Neuronal stem cell (in vitro differentiated cells): Measurements from ENCODE around the gene VARS1.

Experiments
- DNase-seq: peaks from one replicate; pipeline ENCODE4 v3.0.0-alpha.2; 2013; ENCODE audit warnings: low spot score
- H2AFZ ChIP-seq: one replicate; pipeline ENCODE4 v1.6.1; 2013; ENCODE audit warnings: mild to moderate bottlenecking, low read length, inconsistent platforms
- H2AK5ac ChIP-seq: 2 replicates; pipeline ENCODE4 v1.6.1; 2013; ENCODE audit warnings: low read depth, mild to moderate bottlenecking, inconsistent platforms, low read length, moderate library complexity, mixed read lengths
- H2BK120ac ChIP-seq: 2 replicates; pipeline ENCODE4 v1.6.1; 2013; ENCODE audit warnings: low read depth, mild to moderate bottlenecking, inconsistent platforms, low read length, moderate library complexity, mixed read lengths
- H2BK12ac ChIP-seq: one replicate; pipeline ENCODE4 v1.6.1; 2013; ENCODE audit warnings: low read length, inconsistent platforms
- H2BK15ac ChIP-seq: 2 replicates; pipeline ENCODE4 v1.6.1; 2013; ENCODE audit warnings: mild to moderate bottlenecking, low read length, inconsistent platforms, mixed read lengths
- H2BK5ac ChIP-seq: one replicate; pipeline ENCODE4 v1.6.1; 2013; ENCODE audit warnings: inconsistent platforms, mild to moderate bottlenecking, low read length, moderate library complexity
- H3K14ac ChIP-seq: one replicate; pipeline ENCODE4 v1.6.1; 2013; ENCODE audit warnings: low read length, inconsistent platforms
- H3K18ac ChIP-seq: 2 replicates; pipeline ENCODE4 v1.6.1; 2013; ENCODE audit warnings: low read length, inconsistent platforms
- H3K23ac ChIP-seq: 2 replicates; pipeline ENCODE4 v1.6.1; 2013; ENCODE audit warnings: low read depth, mild to moderate bottlenecking, mixed read lengths, low read length, inconsistent platforms; ENCODE audit not compliant: poor library complexity
- H3K27ac ChIP-seq: replicated peaks from 3 replicates; pipeline ENCODE4 v1.5.1; 2013; ENCODE audit warnings: low read length, inconsistent platforms
- H3K27me3 ChIP-seq, 3 experiments: 2 replicates each; pipeline ENCODE4 v1.6.1; 2013; ENCODE audit warnings: low read length in 3 of 3, mild to moderate bottlenecking in 2 of 3, inconsistent platforms in 1 of 3, low read depth in 1 of 3, mixed read lengths in 1 of 3, moderate library complexity in 1 of 3; ENCODE audit not compliant: control insufficient read depth in 3 of 3, insufficient read depth in 3 of 3
- H3K36me3 ChIP-seq, 2 donors: replicated peaks in 1 of 2; 2 replicates each; pipeline ENCODE4 v1.6.1; 2013; ENCODE audit warnings: low read length in 2 of 2; ENCODE audit not compliant: control insufficient read depth in 2 of 2, insufficient read depth in 2 of 2
- H3K4ac ChIP-seq: 2 replicates; pipeline ENCODE4 v1.6.1; 2013; ENCODE audit warnings: inconsistent platforms, mild to moderate bottlenecking, low read length, moderate library complexity
- H3K4me1 ChIP-seq, 2 donors: 1 replicate in 1 of 2; 2 replicates in 1 of 2; pipeline ENCODE4 v1.6.1; 2013; ENCODE audit warnings: low read length in 2 of 2, low read depth in 1 of 2; ENCODE audit not compliant: control insufficient read depth in 2 of 2, insufficient read depth in 1 of 2
- H3K4me2 ChIP-seq: one replicate; pipeline ENCODE4 v1.6.1; 2013; ENCODE audit warnings: mild to moderate bottlenecking, low read length, inconsistent platforms; ENCODE audit not compliant: insufficient read depth, poor library complexity, severe bottlenecking
- H3K4me3 ChIP-seq, 2 donors: 2 replicates each; pipeline ENCODE4 v1.5.1; 2013; ENCODE audit warnings: low read length in 2 of 2, mild to moderate bottlenecking in 2 of 2, inconsistent platforms in 1 of 2, moderate library complexity in 1 of 2
- H3K79me1 ChIP-seq: one replicate; pipeline ENCODE4 v1.6.1; 2013; ENCODE audit warnings: low read depth, mild to moderate bottlenecking, inconsistent platforms, low read length, moderate library complexity
- H3K9ac ChIP-seq: one replicate; pipeline ENCODE4 v1.6.1; 2013; ENCODE audit warnings: mild to moderate bottlenecking, low read depth, low read length, inconsistent platforms; ENCODE audit not compliant: poor library complexity
- H3K9me3 ChIP-seq, 2 donors: replicated peaks in 1 of 2; 2 replicates each; pipeline versions ENCODE3 to v1.6.1; 2013; ENCODE audit warnings: low read length in 2 of 2, mild to moderate bottlenecking in 2 of 2, inconsistent platforms in 1 of 2, low read depth in 1 of 2, mixed read lengths in 1 of 2, moderate library complexity in 1 of 2; ENCODE audit not compliant: control insufficient read depth in 2 of 2, insufficient read depth in 1 of 2
- H4K8ac ChIP-seq: one replicate; pipeline ENCODE4 v1.6.1; 2013; ENCODE audit warnings: low read depth, mild to moderate bottlenecking, inconsistent platforms, low read length, moderate library complexity
- H4K91ac ChIP-seq: one replicate; pipeline ENCODE4 v1.6.1; 2013; ENCODE audit warnings: low read length, low read depth, mild to moderate bottlenecking, inconsistent platforms; ENCODE audit not compliant: poor library complexity
- WGBS, 2 donors: extraction: QIAGEN DNeasy Blood & Tissue Kit; methylation state at CpG; one replicate each; pipeline ENCODE4 v1.1.7; 2013; ENCODE audit warnings: missing lambda C conversion rate in 2 of 2, mixed read lengths in 1 of 2; ENCODE audit not compliant: insufficient read length in 2 of 2, insufficient replicate concordance in 1 of 2; ENCODE audit errors: extremely low coverage in 2 of 2; 5-methylcytosine and 5-hydroxymethylcytosine counted together

Gene VARS1

DNA sequence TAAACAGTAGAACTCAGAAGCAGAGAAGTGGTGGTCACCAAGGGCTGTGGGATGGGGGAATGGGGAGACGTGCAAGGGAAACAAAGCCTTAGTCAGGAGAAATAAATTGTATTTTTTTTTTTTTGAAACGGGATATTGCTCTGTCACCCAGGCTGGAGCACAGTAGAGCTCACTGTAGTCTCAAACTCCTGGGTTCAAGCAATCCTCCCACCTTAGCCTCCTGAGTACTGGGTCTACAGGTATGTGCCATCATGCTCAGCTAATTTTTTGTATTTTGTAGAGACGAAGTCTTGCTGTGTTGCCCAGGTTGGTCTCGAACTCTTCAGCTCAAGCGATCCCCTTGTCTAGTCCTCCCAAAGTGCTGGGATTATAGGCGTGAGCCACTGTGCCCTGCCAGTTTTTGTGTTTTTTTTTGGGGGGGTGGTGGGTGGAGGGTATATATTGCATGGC lies 35.4 kb upstream of the VARS1 start:
- Histone ChIP-seq H3K27me3 (no peaks in the 10 kb centered on the region), H4K8ac (no peak overlapping the region), H2AK5ac (no peak overlapping the region), H3K4me2 (peak overlapping the region; percentile 54), H3K4ac (no peak overlapping the region), H3K23ac (no peak overlapping the region), H3K27ac (no peak overlapping the region), H2AFZ (no peak overlapping the region), H3K18ac (no peak overlapping the region), H3K14ac (no peak overlapping the region), H2BK12ac (no peak overlapping the region), H2BK15ac (no peak overlapping the region), H3K9ac (no peak overlapping the region), H4K91ac (no peak overlapping the region), H3K36me3 (peaks cover 0 to 9% of the 10 kb centered on the region in 2 donors), H3K79me1 (peaks cover 5% of the 10 kb centered on the region), H3K4me1 (peaks cover under 1 to 6% of the 10 kb centered on the region in 2 donors), H3K4me3 (peak overlapping the region in 1 of 2 donors; percentile 78), H3K9me3 (no peaks in the 10 kb centered on the region), H2BK120ac (no peak overlapping the region), H2BK5ac (no peak overlapping the region)
- no peak for DNase-seq
- WGBS, 2 donors = no CpG with 5 or more reads among the region's 6 CpGs

DNA sequence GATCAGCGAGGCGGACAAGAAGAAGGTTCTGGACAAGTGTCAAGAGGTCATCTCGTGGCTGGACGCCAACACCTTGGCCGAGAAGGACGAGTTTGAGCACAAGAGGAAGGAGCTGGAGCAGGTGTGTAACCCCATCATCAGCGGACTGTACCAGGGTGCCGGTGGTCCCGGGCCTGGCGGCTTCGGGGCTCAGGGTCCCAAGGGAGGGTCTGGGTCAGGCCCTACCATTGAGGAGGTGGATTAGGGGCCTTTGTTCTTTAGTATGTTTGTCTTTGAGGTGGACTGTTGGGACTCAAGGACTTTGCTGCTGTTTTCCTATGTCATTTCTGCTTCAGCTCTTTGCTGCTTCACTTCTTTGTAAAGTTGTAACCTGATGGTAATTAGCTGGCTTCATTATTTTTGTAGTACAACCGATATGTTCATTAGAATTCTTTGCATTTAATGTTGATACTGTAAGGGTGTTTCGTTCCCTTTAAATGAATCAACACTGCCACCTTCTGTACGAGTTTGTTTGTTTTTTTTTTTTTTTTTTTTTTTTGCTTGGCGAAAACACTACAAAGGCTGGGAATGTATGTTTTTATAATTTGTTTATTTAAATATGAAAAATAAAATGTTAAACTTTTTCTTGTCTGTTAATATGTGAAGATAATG lies 34.2 kb upstream of the VARS1 start:
- no peak overlapping the region for H4K8ac ChIP-seq
- H3K36me3 ChIP-seq = peaks cover 0 to 6% of the 10 kb centered on the region in 2 donors
- no peak overlapping the region for H3K18ac ChIP-seq
- H3K14ac ChIP-seq = no peak overlapping the region
- no peak overlapping the region for H3K27ac ChIP-seq
- no peak overlapping the region for H2BK15ac ChIP-seq
- peaks cover 0 to 6% of the 10 kb centered on the region in 2 donors for H3K4me1 ChIP-seq
- H3K4me3 ChIP-seq = peak overlapping the region; percentile 76 to 78
- H4K91ac ChIP-seq = no peak overlapping the region
- no peaks in the 10 kb centered on the region for H3K79me1 ChIP-seq
- no CpG with 5 or more reads among the region's 15 CpGs for WGBS, 2 donors
- no peak overlapping the region for H2BK5ac ChIP-seq
- no peak overlapping the region for H2BK120ac ChIP-seq
- H3K23ac ChIP-seq = no peak overlapping the region
- H3K4me2 ChIP-seq = peak overlapping the region; percentile 65
- no peak overlapping the region for H2AK5ac ChIP-seq
- no peaks in the 10 kb centered on the region for H3K9me3 ChIP-seq
- DNase-seq = peak; percentile 33
- no peak overlapping the region for H3K4ac ChIP-seq
- no peaks in the 10 kb centered on the region for H3K27me3 ChIP-seq
- H2BK12ac ChIP-seq = no peak overlapping the region
- H3K9ac ChIP-seq = no peak overlapping the region
- no peak overlapping the region for H2AFZ ChIP-seq

DNA sequence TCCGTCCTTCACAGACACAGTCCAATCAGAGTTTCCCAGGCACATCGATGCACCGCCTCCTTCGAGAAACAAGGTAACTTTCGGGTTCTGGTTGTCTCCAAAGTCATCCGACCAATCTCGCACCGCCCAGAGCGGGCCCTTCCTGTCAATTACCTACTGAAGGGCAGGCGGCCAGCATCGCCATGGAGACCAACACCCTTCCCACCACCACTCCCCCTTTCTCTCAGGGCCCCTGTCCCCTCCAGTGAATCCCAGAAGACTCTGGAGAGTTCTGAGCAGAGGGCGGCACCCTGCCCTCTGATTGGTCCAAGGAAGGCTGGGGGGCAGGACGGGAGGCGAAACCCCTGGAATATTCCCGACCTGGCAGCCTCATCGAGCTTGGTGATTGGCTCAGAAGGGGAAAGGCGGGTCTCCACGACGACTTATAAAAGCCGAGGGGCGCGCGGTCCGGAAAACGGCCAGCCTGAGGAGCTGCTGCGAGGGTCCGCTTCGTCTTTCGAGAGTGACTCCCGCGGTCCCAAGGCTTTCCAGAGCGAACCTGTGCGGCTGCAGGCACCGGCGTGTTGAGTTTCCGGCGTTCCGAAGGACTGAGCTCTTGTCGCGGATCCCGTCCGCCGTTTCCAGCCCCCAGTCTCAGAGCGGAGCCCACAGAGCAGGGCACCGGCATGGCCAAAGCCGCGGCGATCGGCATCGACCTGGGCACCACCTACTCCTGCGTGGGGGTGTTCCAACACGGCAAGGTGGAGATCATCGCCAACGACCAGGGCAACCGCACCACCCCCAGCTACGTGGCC lies 31.9 kb upstream of the VARS1 start, which contains the start of gene HSPA1B:
Gene HSPA1B (plus strand): TSS at position 453 of the 794 bp plus-strand sequence. CDS start 213 bp downstream, at position 666.
- H2AFZ ChIP-seq = peak within 1 kb of the TSS; percentile 75
- peak; percentile 99 for DNase-seq
- peaks cover under 1 to 6% of the 10 kb centered on the region in 2 donors for H3K4me1 ChIP-seq
- H3K36me3 ChIP-seq = peaks cover 0 to 6% of the 10 kb centered on the region in 2 donors
- H2BK120ac ChIP-seq = no peak within 1 kb of the TSS
- no peak within 1 kb of the TSS for H3K4ac ChIP-seq
- WGBS, 2 donors = no CpG with 5 or more reads among the region's 56 CpGs
- no peak within 1 kb of the TSS for H4K8ac ChIP-seq
- H4K91ac ChIP-seq = no peak within 1 kb of the TSS
- peak within 1 kb of the TSS; percentile 81 for H3K9ac ChIP-seq
- H3K27me3 ChIP-seq = no peaks in the 10 kb centered on the region
- peak within 1 kb of the TSS; percentile 83 for H3K27ac ChIP-seq
- H3K4me3 ChIP-seq = peak within 1 kb of the TSS; percentile 63 to 76
- H3K4me2 ChIP-seq = peak within 1 kb of the TSS; percentile 99
- peak within 1 kb of the TSS; percentile 100 for H3K23ac ChIP-seq
- no peak within 1 kb of the TSS for H2BK15ac ChIP-seq
- no peaks in the 10 kb centered on the region for H3K9me3 ChIP-seq
- H2BK12ac ChIP-seq = no peak within 1 kb of the TSS
- no peaks in the 10 kb centered on the region for H3K79me1 ChIP-seq
- H3K18ac ChIP-seq = peak within 1 kb of the TSS; percentile 82
- no peak within 1 kb of the TSS for H2AK5ac ChIP-seq
- H3K14ac ChIP-seq = no peak within 1 kb of the TSS
- no peak within 1 kb of the TSS for H2BK5ac ChIP-seq

DNA sequence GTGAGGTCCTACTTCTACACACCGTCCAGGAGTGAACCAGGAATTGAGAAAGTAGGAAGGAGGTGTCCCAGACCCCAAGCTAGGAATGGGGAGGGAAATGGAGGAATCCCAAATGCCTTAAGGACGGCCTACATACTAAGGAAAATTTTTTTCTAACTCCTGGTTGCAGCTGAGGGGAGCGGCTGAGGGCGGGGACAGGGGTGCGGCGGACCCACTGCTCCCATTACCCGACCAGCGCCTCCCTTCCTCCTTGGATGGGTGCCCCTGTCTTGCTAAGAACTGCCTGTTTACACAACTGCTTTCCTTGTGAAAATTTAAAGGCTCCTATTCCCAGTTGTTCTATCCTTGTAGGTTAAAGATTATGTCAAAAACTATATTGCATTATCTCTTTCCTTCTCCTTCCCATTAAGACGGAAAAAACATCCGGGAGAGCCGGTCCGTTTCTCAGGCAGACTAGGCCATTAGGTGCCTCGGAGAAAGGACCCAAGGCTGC lies 31.3 kb upstream of the VARS1 start:
- WGBS, 2 donors = no CpG with 5 or more reads among the region's 13 CpGs
- peak overlapping the region in 1 of 2 donors; percentile 40 for H3K4me3 ChIP-seq
- no peak for DNase-seq

More for the DNA sequence above, 31.3 kb upstream of the VARS1 start:
- no peak overlapping the region for H4K91ac ChIP-seq
- peak overlapping the region; percentile 66 for H3K18ac ChIP-seq
- no peak overlapping the region for H3K14ac ChIP-seq
- peak overlapping the region; percentile 75 for H2AFZ ChIP-seq
- no peak overlapping the region for H2BK12ac ChIP-seq
- peaks cover 5 to 7% of the 10 kb centered on the region in 2 donors for H3K4me1 ChIP-seq
- no peak overlapping the region for H2BK120ac ChIP-seq
- H3K36me3 ChIP-seq = peaks cover 0 to 6% of the 10 kb centered on the region in 2 donors
- H2AK5ac ChIP-seq = no peak overlapping the region
- no peak overlapping the region for H2BK5ac ChIP-seq
- H2BK15ac ChIP-seq = no peak overlapping the region
- no peaks in the 10 kb centered on the region for H3K9me3 ChIP-seq
- H3K23ac ChIP-seq = no peak overlapping the region
- no peaks in the 10 kb centered on the region for H3K27me3 ChIP-seq
- no peak overlapping the region for H3K9ac ChIP-seq
- H4K8ac ChIP-seq = no peak overlapping the region
- no peak overlapping the region for H3K4ac ChIP-seq
- H3K4me2 ChIP-seq = peak overlapping the region; percentile 48
- H3K27ac ChIP-seq = peak overlapping the region; percentile 83
- no peaks in the 10 kb centered on the region for H3K79me1 ChIP-seq
